A549 (cell line): ENCODE results near the gene TMEM132D. TPM values are rescaled to one million over a fixed set of nuclear protein-coding genes. Genes with fewer than 3 reads are reported as not detected.

Experiments
- ATAC-seq, 2 experiments: fragments of 200-7000 bp in 1 of 2; fragments of >200 bp in 1 of 2; cut with Nextera tagmentation in 1 of 2; cut with Tn5 transposase in 1 of 2; 3 replicates each; pipeline versions ENCODE4 v1.8.0 to v1.9.1; 2018 to 2020; ENCODE audit warnings: mild to moderate bottlenecking in 1 of 2, moderate library complexity in 1 of 2
- CTCF ChIA-PET: fragments of 300-600 bp; sonication (Branson Sonifier 250); formaldehyde crosslinking; extraction: SDS; loops from one replicate; lab custom pipeline; 2021; ENCODE audit warnings: antibody characterized with exemption, inconsistent platforms; lab: Yijun Ruan, JAX
- POLR2A ChIA-PET: fragments of 350-600 bp; formaldehyde crosslinking; extraction: SDS; loops from one replicate; lab custom pipeline; 2021; ENCODE audit warnings: antibody characterized with exemption, inconsistent platforms; lab: Yijun Ruan, JAX
- DNase-seq, 2 experiments: peaks; one replicate each; pipeline versions ENCODE4 v3.0.0 to v3.0.0-alpha.2; 2011 to 2016; ENCODE audit warnings: low read depth in 1 of 2, low spot score in 1 of 2
- FAIRE-seq: peaks from 2 replicates; lab custom pipeline; 2011; peaks lifted over from hg19 to GRCh38; lab: Jason Lieb, UNC
- H3K27ac ChIP-seq, 2 experiments: fragments of >200 bp; sonication (Bioruptor Twin); formaldehyde crosslinking; 3 replicates each; pipeline ENCODE4 v1.5.1; 2016 to 2017
- H3K4me1 ChIP-seq: fragments of >200 bp; sonication (Bioruptor Twin); formaldehyde crosslinking; 3 replicates; pipeline ENCODE4 v1.6.1; 2016
- H3K4me2 ChIP-seq: fragments of >200 bp; sonication (Bioruptor Twin); formaldehyde crosslinking; 3 replicates; pipeline ENCODE4 v1.6.1; 2016
- H3K4me3 ChIP-seq: fragments of >200 bp; sonication (Bioruptor Twin); formaldehyde crosslinking; 3 replicates; pipeline ENCODE4 v1.5.1; 2016
- H3K9me3 ChIP-seq: fragments of >200 bp; sonication (Bioruptor Twin); formaldehyde crosslinking; 3 replicates; pipeline ENCODE4 v1.6.1; 2016
- CBX8 ChIP-seq: fragments of 200-600 bp; sonication (generic); IDR thresholded peaks from 2 replicates; pipeline ENCODE4 v1.6.1; 2016
- CHD4 ChIP-seq: fragments of 200-600 bp; sonication (generic); IDR thresholded peaks from 2 replicates; pipeline ENCODE4 v1.6.1; 2016; ENCODE audit warnings: antibody characterized with exemption, mild to moderate bottlenecking, borderline replicate concordance
- EHMT2 ChIP-seq: fragments of 200-600 bp; sonication (generic); IDR thresholded peaks from 2 replicates; pipeline ENCODE4 v1.6.1; 2016; ENCODE audit warnings: antibody characterized with exemption, low read depth, mild to moderate bottlenecking, moderate library complexity
- ELK1 ChIP-seq: fragments of 150-350 bp; IDR thresholded peaks from 2 replicates; pipeline ENCODE4 v1.6.1; 2014; ENCODE audit warnings: low read depth, mild to moderate bottlenecking, low read length
- EP300 ChIP-seq, 2 experiments: fragments of >200 bp; sonication (Bioruptor Twin); formaldehyde crosslinking; IDR thresholded peaks; 2 replicates in 1 of 2; 3 replicates in 1 of 2; pipeline ENCODE4 v1.6.1; 2016 to 2017
- FOSB ChIP-seq: fragments of 250-450 bp; sonication (Bioruptor Pico); IDR thresholded peaks from 2 replicates; pipeline ENCODE4 v1.5.0; 2020; ENCODE audit warnings: mild to moderate bottlenecking, moderate library complexity
- GATA3 ChIP-seq: IDR thresholded peaks from 2 replicates; pipeline ENCODE4 v1.6.1; 2012; ENCODE audit warnings: borderline replicate concordance
- HMGXB4 ChIP-seq: fragments of 250-450 bp; sonication (Bioruptor Pico); IDR thresholded peaks from 2 replicates; pipeline ENCODE4 v1.5.0; 2021; ENCODE audit warnings: mild to moderate bottlenecking, moderate library complexity, borderline replicate concordance
- HOXA7 ChIP-seq: fragments of 250-450 bp; sonication (Bioruptor Pico); IDR thresholded peaks from 2 replicates; pipeline ENCODE4 v1.5.0; 2020; ENCODE audit warnings: mild to moderate bottlenecking, moderate library complexity
- HOXB13 ChIP-seq: fragments of 250-450 bp; sonication (Bioruptor Pico); IDR thresholded peaks from 2 replicates; pipeline ENCODE4 v1.5.0; 2020; ENCODE audit warnings: low read depth, mild to moderate bottlenecking, moderate library complexity
- KDM5A ChIP-seq: fragments of 200-600 bp; sonication (generic); IDR thresholded peaks from 2 replicates; pipeline ENCODE4 v1.6.1; 2016; ENCODE audit warnings: antibody characterized with exemption, mild to moderate bottlenecking
- MAFK ChIP-seq: fragments of 450-650 bp; IDR thresholded peaks from 2 replicates; pipeline ENCODE4 v1.6.1; 2014; ENCODE audit not compliant: partially characterized antibody
- MYC ChIP-seq: IDR thresholded peaks from 2 replicates; pipeline ENCODE4 v1.6.1; 2012; ENCODE audit warnings: mild to moderate bottlenecking, inconsistent platforms, low read length, improper control_type of control experiment, borderline replicate concordance
- NFE2L2 ChIP-seq: fragments of 150-350 bp; conservative IDR thresholded peaks from 2 replicates; pipeline ENCODE4 v1.6.1; 2014; ENCODE audit warnings: low read length
- NR3C1 ChIP-seq: fragments of >200 bp; sonication (Bioruptor Twin); formaldehyde crosslinking; IDR thresholded peaks from 3 replicates; pipeline ENCODE4 v1.6.1; 2017
- PBX3 ChIP-seq: IDR thresholded peaks from 2 replicates; pipeline ENCODE4 v1.6.1; 2012
- POLR2A ChIP-seq: IDR thresholded peaks from 2 replicates; pipeline ENCODE4 v1.6.1; 2012; ENCODE audit warnings: mild to moderate bottlenecking, low read length
- RAD21 ChIP-seq, 2 experiments: fragments of >200 bp in 1 of 2; sonication (Bioruptor Twin) in 1 of 2; formaldehyde crosslinking in 1 of 2; IDR thresholded peaks in 1 of 2; conservative IDR thresholded peaks in 1 of 2; 2 replicates in 1 of 2; 3 replicates in 1 of 2; pipeline ENCODE4 v1.6.1; 2012 to 2018; ENCODE audit warnings: inconsistent platforms in 1 of 2
- RARB ChIP-seq: fragments of 250-450 bp; sonication (Bioruptor Pico); IDR thresholded peaks from 2 replicates; pipeline ENCODE4 v1.8.0; 2021; ENCODE audit warnings: mild to moderate bottlenecking, moderate library complexity
- RFX5 ChIP-seq: fragments of 450-650 bp; IDR thresholded peaks from 2 replicates; pipeline ENCODE4 v1.7.1; 2014; ENCODE audit warnings: antibody characterized with exemption, mild to moderate bottlenecking, moderate library complexity
- RNF2 ChIP-seq: fragments of 200-600 bp; sonication (generic); IDR thresholded peaks from 2 replicates; pipeline ENCODE4 v1.6.1; 2016; ENCODE audit warnings: low read depth, mild to moderate bottlenecking, antibody characterized with exemption, moderate library complexity, borderline replicate concordance
- SREBF2 ChIP-seq: fragments of 450-650 bp; IDR thresholded peaks from 2 replicates; pipeline ENCODE4 v1.6.1; 2014; ENCODE audit warnings: mild to moderate bottlenecking, moderate library complexity
- ZNF302 ChIP-seq: fragments of 250-450 bp; sonication (Bioruptor Pico); IDR thresholded peaks from 2 replicates; pipeline ENCODE4 v1.9.0; 2021; ENCODE audit warnings: inconsistent platforms, mild to moderate bottlenecking, moderate library complexity
- ZSCAN20 ChIP-seq: fragments of 250-450 bp; sonication (Bioruptor Pico); IDR thresholded peaks from 2 replicates; pipeline ENCODE4 v1.8.0; 2022; ENCODE audit warnings: mild to moderate bottlenecking, moderate library complexity
- WGBS: methylation state at CpG from one replicate; pipeline ENCODE4 v1.1.6; 2017; ENCODE audit errors: missing lambda C conversion rate; 5-methylcytosine and 5-hydroxymethylcytosine counted together
- polyA plus RNA-seq, 4 experiments: library from polyadenylated mRNA; depleted of rRNA in 3 of 4; stranded (reverse); fragments of >200 nt; fragmentation: RNase III in 1 of 4; extraction: RNeasy Plus Mini Kit Qiagen cat#74134 plus additional on column Dnase treatment in 1 of 4; gene quantifications; 2 replicates in 3 of 4; 3 replicates in 1 of 4; pipeline ENCODE4 v1.2.3, GENCODE V29; 2011 to 2017
- TF ChIP-seq, protein P1 (sequence below): fragments of 450-650 bp; IDR thresholded peaks from 2 replicates; pipeline ENCODE4 v1.6.1; 2014; ENCODE audit warnings: antibody characterized with exemption
- TF ChIP-seq, protein P2 (sequence below): fragments of >200 bp; sonication (Bioruptor Twin); formaldehyde crosslinking; IDR thresholded peaks from 3 replicates; pipeline ENCODE4 v1.5.1; 2016
- TF ChIP-seq, protein P3 (sequence below): IDR thresholded peaks from 2 replicates; pipeline ENCODE4 v1.6.1; 2012

Gene TMEM132D
- polyA plus RNA-seq, 2 of the 4 experiments (the other 2 are of a cell fraction) = not detected

- no peak overlapping the region for H3K4me3 ChIP-seq
- TF ChIP-seq RNF2 (no peak), POLR2A (no peak), FOSB (CRISPR knock-in tag) (no peak), SREBF2 (no peak), NR3C1 (no peak), CBX8 (no peak), MYC (no peak), HMGXB4 (CRISPR knock-in tag) (no peak), CHD4 (no peak), HOXB13 (CRISPR knock-in tag) (no peak), GATA3 (no peak), MAFK (no peak), ZNF302 (CRISPR knock-in tag) (no peak), EHMT2 (no peak), KDM5A (no peak), ELK1 (no peak)
- TF ChIP-seq, protein P1, sequence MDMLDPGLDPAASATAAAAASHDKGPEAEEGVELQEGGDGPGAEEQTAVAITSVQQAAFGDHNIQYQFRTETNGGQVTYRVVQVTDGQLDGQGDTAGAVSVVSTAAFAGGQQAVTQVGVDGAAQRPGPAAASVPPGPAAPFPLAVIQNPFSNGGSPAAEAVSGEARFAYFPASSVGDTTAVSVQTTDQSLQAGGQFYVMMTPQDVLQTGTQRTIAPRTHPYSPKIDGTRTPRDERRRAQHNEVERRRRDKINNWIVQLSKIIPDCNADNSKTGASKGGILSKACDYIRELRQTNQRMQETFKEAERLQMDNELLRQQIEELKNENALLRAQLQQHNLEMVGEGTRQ = no peak
- TF ChIP-seq, protein P2, sequence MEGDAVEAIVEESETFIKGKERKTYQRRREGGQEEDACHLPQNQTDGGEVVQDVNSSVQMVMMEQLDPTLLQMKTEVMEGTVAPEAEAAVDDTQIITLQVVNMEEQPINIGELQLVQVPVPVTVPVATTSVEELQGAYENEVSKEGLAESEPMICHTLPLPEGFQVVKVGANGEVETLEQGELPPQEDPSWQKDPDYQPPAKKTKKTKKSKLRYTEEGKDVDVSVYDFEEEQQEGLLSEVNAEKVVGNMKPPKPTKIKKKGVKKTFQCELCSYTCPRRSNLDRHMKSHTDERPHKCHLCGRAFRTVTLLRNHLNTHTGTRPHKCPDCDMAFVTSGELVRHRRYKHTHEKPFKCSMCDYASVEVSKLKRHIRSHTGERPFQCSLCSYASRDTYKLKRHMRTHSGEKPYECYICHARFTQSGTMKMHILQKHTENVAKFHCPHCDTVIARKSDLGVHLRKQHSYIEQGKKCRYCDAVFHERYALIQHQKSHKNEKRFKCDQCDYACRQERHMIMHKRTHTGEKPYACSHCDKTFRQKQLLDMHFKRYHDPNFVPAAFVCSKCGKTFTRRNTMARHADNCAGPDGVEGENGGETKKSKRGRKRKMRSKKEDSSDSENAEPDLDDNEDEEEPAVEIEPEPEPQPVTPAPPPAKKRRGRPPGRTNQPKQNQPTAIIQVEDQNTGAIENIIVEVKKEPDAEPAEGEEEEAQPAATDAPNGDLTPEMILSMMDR = no peak
- TF ChIP-seq, all 56 proteins: peak for 0
- no peak overlapping the region for H3K4me2 ChIP-seq
- H3K27ac ChIP-seq = no peak overlapping the region
- no peaks in the 10 kb centered on the region for H3K9me3 ChIP-seq
- ChIA-PET POLR2A (no interaction called here), CTCF (interaction anchor here (1.2 kb wide), 1 partner anchor 22 kb away, joined by 3 read pairs; no protein-coding TSS in a partner anchor)
- FAIRE-seq (no peak), ATAC-seq (no peak), DNase-seq (no peak)
- H3K4me1 ChIP-seq = no peaks in the 10 kb centered on the region
- WGBS = 0% methylated on average over 2 of the region's 2 CpGs
Observed at GRCh38 chr12:129372348-129372747, 531.5 kb downstream of the TMEM132D start.

GRCh38 chr12:129371268-129371667 lies 532.6 kb downstream of the TMEM132D start:
- no peak for ATAC-seq
- H3K4me1 ChIP-seq = no peaks in the 10 kb centered on the region
- WGBS = 2% methylated on average over 4 of the region's 4 CpGs
- TF ChIP-seq HOXA7 (CRISPR knock-in tag) = no peak
- TF ChIP-seq HMGXB4 (CRISPR knock-in tag) = no peak
- TF ChIP-seq ELK1 = no peak
- TF ChIP-seq RARB (CRISPR knock-in tag) = no peak
- TF ChIP-seq GATA3 = no peak
- no peak for TF ChIP-seq PBX3
- no peak for TF ChIP-seq ZSCAN20 (CRISPR knock-in tag)
- TF ChIP-seq RAD21 (conservative IDR thresholded peaks at IDR 0.05 in 1 of 2, IDR thresholded peaks at IDR 0.05 in 1 of 2) = no peak
- no peak for TF ChIP-seq RFX5
- no peak for TF ChIP-seq NR3C1
- TF ChIP-seq EP300 (IDR thresholded peaks at IDR 0.05) = no peak
- TF ChIP-seq NFE2L2 = no peak
- TF ChIP-seq, protein P3, sequence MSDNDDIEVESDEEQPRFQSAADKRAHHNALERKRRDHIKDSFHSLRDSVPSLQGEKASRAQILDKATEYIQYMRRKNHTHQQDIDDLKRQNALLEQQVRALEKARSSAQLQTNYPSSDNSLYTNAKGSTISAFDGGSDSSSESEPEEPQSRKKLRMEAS = no peak
- TF ChIP-seq, all 56 proteins: peak for 0
- H3K4me2 ChIP-seq = no peak overlapping the region
- H3K9me3 ChIP-seq = no peaks in the 10 kb centered on the region
- H3K4me3 ChIP-seq = no peak overlapping the region
- FAIRE-seq (no peak), DNase-seq (no peak)
- no peak overlapping the region for H3K27ac ChIP-seq
- ChIA-PET POLR2A (no interaction called here), CTCF (no interaction called here)
